OCI-LY7 (cell line): ENCODE data around the gene DYRK4.

Experiments used
- EZH2phosphoT487 ChIP-seq: fragments of 200-600 bp; sonication (generic); IDR thresholded peaks from 2 replicates; pipeline ENCODE4 v1.6.1; 2018; ENCODE audit warnings: low read depth, borderline replicate concordance, mild to moderate bottlenecking, mixed run types, antibody characterized with exemption, low read length, moderate library complexity, mixed read lengths
- TF ChIP-seq, protein P1 (sequence below): fragments of 200-600 bp; sonication (generic); conservative IDR thresholded peaks from 2 replicates; pipeline ENCODE4 v1.5.1; 2014; ENCODE audit warnings: mild to moderate bottlenecking, antibody characterized with exemption, low read length, moderate library complexity, mixed read lengths

DNA sequence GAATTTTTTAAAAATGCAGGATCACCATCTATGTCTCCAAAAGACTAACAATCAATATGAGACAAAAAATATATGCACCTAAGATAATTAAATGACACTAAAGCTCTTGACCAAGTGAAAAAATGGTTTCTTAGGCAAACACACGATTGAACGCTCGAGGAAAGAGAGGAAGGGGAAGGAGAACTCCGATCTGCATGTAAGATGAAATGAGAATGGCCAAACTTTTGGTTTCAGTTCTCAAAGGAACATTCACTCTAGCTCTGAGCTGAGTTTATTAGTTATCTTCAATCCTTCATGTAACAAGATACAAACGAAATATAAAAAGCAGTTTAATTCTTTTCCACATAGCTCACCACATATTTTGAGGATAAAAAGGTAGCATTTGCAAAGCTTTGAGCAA lies 2.8 kb downstream of the DYRK4 start:
- TF ChIP-seq, protein P1, sequence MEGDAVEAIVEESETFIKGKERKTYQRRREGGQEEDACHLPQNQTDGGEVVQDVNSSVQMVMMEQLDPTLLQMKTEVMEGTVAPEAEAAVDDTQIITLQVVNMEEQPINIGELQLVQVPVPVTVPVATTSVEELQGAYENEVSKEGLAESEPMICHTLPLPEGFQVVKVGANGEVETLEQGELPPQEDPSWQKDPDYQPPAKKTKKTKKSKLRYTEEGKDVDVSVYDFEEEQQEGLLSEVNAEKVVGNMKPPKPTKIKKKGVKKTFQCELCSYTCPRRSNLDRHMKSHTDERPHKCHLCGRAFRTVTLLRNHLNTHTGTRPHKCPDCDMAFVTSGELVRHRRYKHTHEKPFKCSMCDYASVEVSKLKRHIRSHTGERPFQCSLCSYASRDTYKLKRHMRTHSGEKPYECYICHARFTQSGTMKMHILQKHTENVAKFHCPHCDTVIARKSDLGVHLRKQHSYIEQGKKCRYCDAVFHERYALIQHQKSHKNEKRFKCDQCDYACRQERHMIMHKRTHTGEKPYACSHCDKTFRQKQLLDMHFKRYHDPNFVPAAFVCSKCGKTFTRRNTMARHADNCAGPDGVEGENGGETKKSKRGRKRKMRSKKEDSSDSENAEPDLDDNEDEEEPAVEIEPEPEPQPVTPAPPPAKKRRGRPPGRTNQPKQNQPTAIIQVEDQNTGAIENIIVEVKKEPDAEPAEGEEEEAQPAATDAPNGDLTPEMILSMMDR, result no peak
- no peak for TF ChIP-seq EZH2phosphoT487
